HCT116 (cell line): ENCODE measurements around the gene SEMA5A. TPM values are rescaled to one million over a fixed set of nuclear protein-coding genes. Genes with fewer than 3 reads are reported as not detected.

ENCODE experiments used
- ATAC-seq: fragments of 200-7000 bp; cut with Tn5 transposase; 2 replicates; pipeline ENCODE4 v1.9.1; 2020; ENCODE audit warnings: mild to moderate bottlenecking, moderate library complexity
- BruUV-seq: library from RNA; stranded (reverse); fragments of 400-500 nt; replicated peaks from 2 replicates; lab custom pipeline; 2021; lab: Mats Ljungman, UMichigan
- CTCF ChIA-PET: fragments of 300-600 bp; sonication (Branson Sonifier 250); formaldehyde crosslinking; loops from one replicate; lab custom pipeline; 2021; ENCODE audit warnings: antibody characterized with exemption; lab: Charles Lee
- POLR2A ChIA-PET: fragments of 300-600, 350-600 bp; sonication (Branson Sonifier 250); formaldehyde crosslinking; loops from one replicate; lab custom pipeline; 2021; ENCODE audit warnings: antibody characterized with exemption; lab: Charles Lee
- RAD21 ChIA-PET, 2 experiments: fragments of 300-600 bp; sonication (Branson Sonifier 250); formaldehyde crosslinking; loops; one replicate each; lab custom pipeline; 2023; ENCODE audit warnings: low total read pairs in 2 of 2; ENCODE audit not compliant: uncharacterized antibody in 2 of 2, unreplicated experiment in 2 of 2, low non-redundant PET in 1 of 2; lab: Charles Lee
- DNase-seq: peaks from one replicate; pipeline ENCODE4 v3.0.0-alpha.2; 2010; ENCODE audit warnings: low read depth, low spot score
- H2AFZ ChIP-seq: fragments of 200-600 bp; shearing (Covaris generic), sonication (generic); 2 replicates; pipeline ENCODE4 v1.6.1; 2017; ENCODE audit warnings: low read depth, mixed run types, mixed read lengths, antibody characterized with exemption, low read length; ENCODE audit not compliant: poor library complexity, severe bottlenecking
- H3K27ac ChIP-seq: 2 replicates; pipeline ENCODE4 v1.5.1; 2012; ENCODE audit warnings: low read depth, low read length
- H3K27me3 ChIP-seq: fragments of 200-600 bp; sonication (generic); 2 replicates; pipeline ENCODE4 v1.6.1; 2016; ENCODE audit warnings: mixed run types, low read length, mixed read lengths; ENCODE audit not compliant: insufficient read depth
- H3K36me3 ChIP-seq, 2 experiments: fragments of 200-500 bp in 1 of 2; fragments of 200-600 bp in 1 of 2; sonication (Bioruptor generic) in 1 of 2; sonication (generic) in 1 of 2; 2 replicates each; pipeline versions ENCODE4 v1.5.1 to v1.6.1; 2014 to 2016; ENCODE audit warnings: low read length in 2 of 2, inconsistent platforms in 1 of 2, mixed read lengths in 1 of 2, mixed run types in 1 of 2; ENCODE audit not compliant: insufficient read depth in 2 of 2, control insufficient read depth in 1 of 2
- H3K4me1 ChIP-seq, 2 experiments: fragments of 200-600 bp in 1 of 2; sonication (generic) in 1 of 2; 2 replicates each; pipeline versions ENCODE4 v1.5.1 to v1.6.1; 2012 to 2017; ENCODE audit warnings: low read length in 2 of 2, inconsistent platforms in 1 of 2, mild to moderate bottlenecking in 1 of 2, mixed read lengths in 1 of 2, mixed run types in 1 of 2, moderate library complexity in 1 of 2; ENCODE audit not compliant: insufficient read depth in 2 of 2, control insufficient read depth in 1 of 2
- H3K4me2 ChIP-seq: fragments of 200-600 bp; sonication (generic); 2 replicates; pipeline ENCODE4 v1.6.1; 2017; ENCODE audit warnings: mixed run types, low read length, mixed read lengths
- H3K4me3 ChIP-seq, 2 experiments: fragments of 200-600 bp in 1 of 2; sonication (generic) in 1 of 2; replicated peaks in 1 of 2; 2 replicates each; pipeline ENCODE4 v1.5.1; 2011 to 2016; ENCODE audit warnings: low read length in 2 of 2, control low read depth in 1 of 2, low read depth in 1 of 2, mild to moderate bottlenecking in 1 of 2, mixed read lengths in 1 of 2, mixed run types in 1 of 2
- H3K79me2 ChIP-seq: fragments of 200-600 bp; sonication (generic); 2 replicates; pipeline ENCODE4 v1.6.1; 2017; ENCODE audit warnings: mild to moderate bottlenecking, mixed run types, low read length, moderate library complexity, mixed read lengths; ENCODE audit not compliant: insufficient read depth
- H3K9ac ChIP-seq: fragments of 200-600 bp; sonication (generic); 2 replicates; pipeline ENCODE4 v1.6.1; 2016; ENCODE audit warnings: low read length, mixed read lengths
- H3K9me2 ChIP-seq: fragments of 200-600 bp; sonication (generic), shearing (Covaris generic); 2 replicates; pipeline ENCODE4 v1.6.1; 2017; ENCODE audit warnings: mixed run types, mild to moderate bottlenecking, moderate library complexity; ENCODE audit not compliant: insufficient read depth
- H3K9me3 ChIP-seq, 2 experiments: fragments of 200-500 bp in 1 of 2; fragments of 200-600 bp in 1 of 2; sonication (Bioruptor generic) in 1 of 2; sonication (generic) in 1 of 2; 2 replicates each; pipeline ENCODE4 v1.6.1; 2014 to 2017; ENCODE audit warnings: low read length in 2 of 2, mixed read lengths in 2 of 2, inconsistent platforms in 1 of 2, low read depth in 1 of 2, mild to moderate bottlenecking in 1 of 2, mixed run types in 1 of 2, moderate library complexity in 1 of 2; ENCODE audit not compliant: control insufficient read depth in 1 of 2, insufficient read depth in 1 of 2
- H4K20me1 ChIP-seq: fragments of 200-600 bp; sonication (generic), shearing (Covaris generic); 2 replicates; pipeline ENCODE4 v1.6.1; 2017; ENCODE audit warnings: mixed run types, mild to moderate bottlenecking, moderate library complexity; ENCODE audit not compliant: insufficient read depth
- CBX3 ChIP-seq: IDR thresholded peaks from 2 replicates; pipeline ENCODE4 v1.6.1; 2012; ENCODE audit warnings: low read depth
- EZH2 ChIP-seq: fragments of 200-600 bp; sonication (generic); IDR thresholded peaks from 2 replicates; pipeline ENCODE4 v1.6.1; 2017; ENCODE audit warnings: antibody characterized with exemption, mixed run types
- FOSL1 ChIP-seq: IDR thresholded peaks from 2 replicates; pipeline ENCODE4 v1.6.1; 2012; ENCODE audit warnings: low read depth
- SIN3A ChIP-seq: IDR thresholded peaks from 2 replicates; pipeline ENCODE4 v1.6.1; 2012; ENCODE audit warnings: low read depth
- intact Hi-C: fragments of 100-400 bp; cut with micrococcal nuclease; formaldehyde crosslinking; loops from 2 replicates; pipeline ENCODE4 v1.10.0; 2022
- total RNA-seq: library from RNA; stranded (reverse); gene quantifications from one replicate; pipeline ENCODE4 v1.2.1, GENCODE V29; 2021; ENCODE audit not compliant: unreplicated experiment

Gene SEMA5A
- total RNA-seq, 1 experiment from 2014 or later, result 0.02 TPM

- BruUV-seq, result no TSS peak
- Histone ChIP-seq H3K27ac (no peak overlapping the region), H3K9ac (no peak overlapping the region), H3K4me2 (no peak overlapping the region), H3K79me2 (no peaks in the 10 kb centered on the region), H2AFZ (no peak overlapping the region), H4K20me1 (no peaks in the 10 kb centered on the region), H3K36me3 (no peaks in the 10 kb centered on the region), H3K27me3 (no peaks in the 10 kb centered on the region), H3K4me3 (no peak overlapping the region), H3K4me1 (no peaks in the 10 kb centered on the region), H3K9me2 (no peaks in the 10 kb centered on the region), H3K9me3 (peaks cover 12 to 27% of the 10 kb centered on the region in 2 experiments; a peak in 2 of 4 replicates)
- CTCF ChIA-PET, result no interaction called here
- POLR2A ChIA-PET, result no interaction called here
- ATAC-seq (no peak), DNase-seq (no peak)
- no peak for TF ChIP-seq SIN3A
- no peak for TF ChIP-seq EZH2
- no peak for TF ChIP-seq CBX3
- RAD21 ChIA-PET, result no interaction called here
- intact Hi-C loops, result no loop called here
Observed at GRCh38 chr5:9460885-9461645, 84.8 kb downstream of the SEMA5A start.

- RAD21 ChIA-PET, result no interaction called here
- no TSS peak for BruUV-seq
- POLR2A ChIA-PET, result no interaction called here
Observed at GRCh38 chr5:9456435-9457042, 89.3 kb downstream of the SEMA5A start.

More at GRCh38 chr5:9456435-9457042, 89.3 kb downstream of the SEMA5A start:
- Histone ChIP-seq H3K27me3 (no peaks in the 10 kb centered on the region), H3K36me3 (no peaks in the 10 kb centered on the region), H3K9me3 (peaks cover 12 to 24% of the 10 kb centered on the region in 2 experiments; a peak in 2 of 4 replicates), H3K4me2 (no peak overlapping the region), H3K4me3 (no peak overlapping the region), H4K20me1 (no peaks in the 10 kb centered on the region), H3K27ac (no peak overlapping the region), H3K79me2 (no peaks in the 10 kb centered on the region), H3K4me1 (no peaks in the 10 kb centered on the region), H2AFZ (no peak overlapping the region), H3K9ac (no peak overlapping the region)
- CTCF ChIA-PET, result no interaction called here
- ATAC-seq, result no peak
- no peak for DNase-seq
- TF ChIP-seq FOSL1, result no peak
- TF ChIP-seq, all 23 proteins: peak for 0
- H3K9me2 ChIP-seq, result no peaks in the 10 kb centered on the region
- intact Hi-C loops, result no loop called here
